Measurements from ENCODE around the gene MCF2L.

DNA sequence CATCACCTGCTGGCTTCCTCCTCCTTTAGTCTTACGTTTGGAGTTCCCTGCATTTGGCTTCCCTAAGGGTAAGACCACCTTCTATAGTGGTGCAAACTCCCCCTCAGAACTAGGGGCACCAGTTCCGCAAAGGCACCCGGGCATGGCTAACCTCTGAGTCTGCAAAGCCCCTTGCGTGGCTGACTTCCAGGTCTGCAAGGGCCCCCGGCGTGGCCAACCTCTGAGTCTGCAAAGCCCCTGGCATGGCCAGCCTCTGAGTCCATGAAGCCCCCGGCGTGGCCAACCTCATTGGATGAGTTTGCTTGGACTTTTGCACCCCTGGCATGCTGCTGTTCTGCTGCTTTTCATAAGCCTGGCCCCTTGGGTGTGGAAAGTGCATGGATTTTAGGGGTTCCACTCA is 5.1 kb downstream of the MCF2L start:
- TF ChIP-seq, protein P1, sequence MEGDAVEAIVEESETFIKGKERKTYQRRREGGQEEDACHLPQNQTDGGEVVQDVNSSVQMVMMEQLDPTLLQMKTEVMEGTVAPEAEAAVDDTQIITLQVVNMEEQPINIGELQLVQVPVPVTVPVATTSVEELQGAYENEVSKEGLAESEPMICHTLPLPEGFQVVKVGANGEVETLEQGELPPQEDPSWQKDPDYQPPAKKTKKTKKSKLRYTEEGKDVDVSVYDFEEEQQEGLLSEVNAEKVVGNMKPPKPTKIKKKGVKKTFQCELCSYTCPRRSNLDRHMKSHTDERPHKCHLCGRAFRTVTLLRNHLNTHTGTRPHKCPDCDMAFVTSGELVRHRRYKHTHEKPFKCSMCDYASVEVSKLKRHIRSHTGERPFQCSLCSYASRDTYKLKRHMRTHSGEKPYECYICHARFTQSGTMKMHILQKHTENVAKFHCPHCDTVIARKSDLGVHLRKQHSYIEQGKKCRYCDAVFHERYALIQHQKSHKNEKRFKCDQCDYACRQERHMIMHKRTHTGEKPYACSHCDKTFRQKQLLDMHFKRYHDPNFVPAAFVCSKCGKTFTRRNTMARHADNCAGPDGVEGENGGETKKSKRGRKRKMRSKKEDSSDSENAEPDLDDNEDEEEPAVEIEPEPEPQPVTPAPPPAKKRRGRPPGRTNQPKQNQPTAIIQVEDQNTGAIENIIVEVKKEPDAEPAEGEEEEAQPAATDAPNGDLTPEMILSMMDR (IDR thresholded peaks at IDR 0.05): no peak
- TF ChIP-seq POLR2A (IDR thresholded peaks at IDR 0.05): no peak
